IMR-90 (cell line): ENCODE results near the gene BRI3BP. TPM values are rescaled to one million over a fixed set of nuclear protein-coding genes. Genes with fewer than 3 reads are reported as not detected.

Experiments used
- ATAC-seq: fragments of 200-7000 bp; cut with Tn5 transposase; 2 replicates; pipeline ENCODE4 v1.9.1; 2020; ENCODE audit warnings: low read depth, mild to moderate bottlenecking, moderate library complexity
- BruUV-seq: library from RNA; stranded (reverse); fragments of 400-500 nt; replicated peaks from 2 replicates; lab custom pipeline; 2021; lab: Mats Ljungman, UMichigan
- CTCF ChIA-PET: fragments of 300-600 bp; formaldehyde crosslinking; extraction: SDS; loops from one replicate; lab custom pipeline; 2021; ENCODE audit warnings: antibody characterized with exemption; lab: Yijun Ruan, JAX
- POLR2A ChIA-PET: fragments of 300-600 bp; sonication (Branson Sonifier 250); formaldehyde crosslinking; loops from one replicate; lab custom pipeline; 2022; ENCODE audit warnings: antibody characterized with exemption; ENCODE audit not compliant: unreplicated experiment; lab: Charles Lee
- DNase-seq: peaks from one replicate; pipeline ENCODE4 v3.0.0; 2013
- H2AFZ ChIP-seq: replicated peaks from 2 replicates; pipeline ENCODE3; 2013; ENCODE audit warnings: low read length, mild to moderate bottlenecking; ENCODE audit not compliant: poor library complexity
- H2AK5ac ChIP-seq: 2 replicates; pipeline ENCODE4 v1.6.1; 2013; ENCODE audit warnings: low read depth, low read length, inconsistent platforms
- H2AK9ac ChIP-seq: replicated peaks from 2 replicates; pipeline ENCODE3; 2013; ENCODE audit warnings: mild to moderate bottlenecking, low read depth, low read length, moderate library complexity; ENCODE audit not compliant: poor library complexity
- H2BK120ac ChIP-seq: 2 replicates; pipeline ENCODE4 v1.6.1; 2013; ENCODE audit warnings: low read depth, low read length, inconsistent platforms
- H2BK15ac ChIP-seq: 3 replicates; pipeline ENCODE4 v1.6.1; 2013; ENCODE audit warnings: low read depth, low read length, inconsistent platforms
- H2BK20ac ChIP-seq: 2 replicates; pipeline ENCODE4 v1.6.1; 2013; ENCODE audit warnings: low read depth, mild to moderate bottlenecking, inconsistent platforms, low read length, moderate library complexity
- H2BK5ac ChIP-seq: 2 replicates; pipeline ENCODE4 v1.6.1; 2013; ENCODE audit warnings: mild to moderate bottlenecking, low read depth, low read length, inconsistent platforms; ENCODE audit not compliant: poor library complexity, severe bottlenecking
- H3K14ac ChIP-seq: replicated peaks from 2 replicates; pipeline ENCODE4 v1.6.1; 2013; ENCODE audit warnings: low read depth, low read length, inconsistent platforms
- H3K18ac ChIP-seq: 2 replicates; pipeline ENCODE4 v1.6.1; 2013; ENCODE audit warnings: low read depth, low read length, control low read depth
- H3K23ac ChIP-seq: 2 replicates; pipeline ENCODE4 v1.6.1; 2013; ENCODE audit warnings: low read depth, low read length, inconsistent platforms
- H3K27ac ChIP-seq: 2 replicates; pipeline ENCODE4 v1.5.1; 2013; ENCODE audit warnings: mild to moderate bottlenecking, control low read depth, low read length; ENCODE audit not compliant: insufficient read depth
- H3K27me3 ChIP-seq: 2 replicates; pipeline ENCODE4 v1.6.1; 2013; ENCODE audit warnings: low read length; ENCODE audit not compliant: control insufficient read depth, insufficient read depth
- H3K36me3 ChIP-seq: 2 replicates; pipeline ENCODE4 v1.6.1; 2013; ENCODE audit warnings: low read length, mixed read lengths; ENCODE audit not compliant: control insufficient read depth, insufficient read depth
- H3K4ac ChIP-seq: 2 replicates; pipeline ENCODE4 v1.6.1; 2013; ENCODE audit warnings: low read depth, low read length, inconsistent platforms
- H3K4me1 ChIP-seq: 2 replicates; pipeline ENCODE4 v1.6.1; 2013; ENCODE audit warnings: low read length, mixed read lengths; ENCODE audit not compliant: control insufficient read depth, insufficient read depth
- H3K4me2 ChIP-seq: 2 replicates; pipeline ENCODE4 v1.6.1; 2013; ENCODE audit warnings: low read depth, mild to moderate bottlenecking, control low read depth, low read length, moderate library complexity
- H3K4me3 ChIP-seq: 2 replicates; pipeline ENCODE4 v1.5.1; 2013; ENCODE audit warnings: low read depth, mild to moderate bottlenecking, control low read depth, low read length, moderate library complexity; ENCODE audit not compliant: insufficient read depth
- H3K56ac ChIP-seq: 2 replicates; pipeline ENCODE4 v1.6.1; 2013; ENCODE audit warnings: low read length, inconsistent platforms; ENCODE audit not compliant: insufficient read depth; ENCODE audit errors: extremely low read depth
- H3K79me1 ChIP-seq, 2 experiments: 2 replicates each; pipeline ENCODE4 v1.6.1; 2013; ENCODE audit warnings: low read length in 2 of 2, inconsistent platforms in 1 of 2, low read depth in 1 of 2
- H3K9ac ChIP-seq: 2 replicates; pipeline ENCODE4 v1.6.1; 2013; ENCODE audit warnings: low read depth, low read length, control low read depth
- H3K9me1 ChIP-seq: 2 replicates; pipeline ENCODE4 v1.6.1; 2013; ENCODE audit warnings: low read length, inconsistent platforms; ENCODE audit not compliant: insufficient read depth
- H3K9me3 ChIP-seq: 2 replicates; pipeline ENCODE4 v1.6.1; 2013; ENCODE audit warnings: low read length; ENCODE audit not compliant: control insufficient read depth, insufficient read depth
- H4K20me1 ChIP-seq: 2 replicates; pipeline ENCODE4 v1.6.1; 2013; ENCODE audit warnings: low read length, inconsistent platforms; ENCODE audit not compliant: insufficient read depth
- H4K5ac ChIP-seq: 2 replicates; pipeline ENCODE4 v1.6.1; 2013; ENCODE audit warnings: mild to moderate bottlenecking, low read depth, low read length, control low read depth
- H4K8ac ChIP-seq, 2 experiments: 2 replicates each; pipeline ENCODE4 v1.6.1; 2013; ENCODE audit warnings: low read depth in 2 of 2, low read length in 2 of 2, control low read depth in 1 of 2, inconsistent platforms in 1 of 2
- H4K91ac ChIP-seq: 2 replicates; pipeline ENCODE4 v1.6.1; 2013; ENCODE audit warnings: low read depth, low read length, inconsistent platforms; ENCODE audit not compliant: insufficient read depth
- BHLHE40 ChIP-seq: fragments of 150-350 bp; IDR thresholded peaks from 2 replicates; pipeline ENCODE4 v1.6.1; 2016; ENCODE audit warnings: mild to moderate bottlenecking, low read depth, low read length
- CEBPB ChIP-seq: IDR thresholded peaks from 2 replicates; pipeline ENCODE4 v1.6.1; 2012; ENCODE audit warnings: low read depth, low read length, improper control_type of control experiment
- CHD1 ChIP-seq: IDR thresholded peaks from 2 replicates; pipeline ENCODE4 v1.6.1; 2012; ENCODE audit warnings: low read depth, low read length, improper control_type of control experiment
- CTCF ChIP-seq: conservative IDR thresholded peaks from 2 replicates; pipeline ENCODE4 v1.5.1; 2012; ENCODE audit warnings: mild to moderate bottlenecking, low read depth, low read length, improper control_type of control experiment
- ELK1 ChIP-seq: fragments of 150-350 bp; IDR thresholded peaks from 2 replicates; pipeline ENCODE4 v1.6.1; 2016; ENCODE audit warnings: low read depth, mild to moderate bottlenecking, low read length, moderate library complexity, borderline replicate concordance
- FOS ChIP-seq: fragments of 150-350 bp; IDR thresholded peaks from 2 replicates; pipeline ENCODE4 v1.6.1; 2016; ENCODE audit warnings: low read depth, low read length
- MAFK ChIP-seq: IDR thresholded peaks from 2 replicates; pipeline ENCODE4 v1.6.1; 2012; ENCODE audit warnings: low read depth, low read length, improper control_type of control experiment
- MAZ ChIP-seq: IDR thresholded peaks from 2 replicates; pipeline ENCODE4 v1.6.1; 2012; ENCODE audit warnings: low read depth, mild to moderate bottlenecking, low read length, improper control_type of control experiment, moderate library complexity, borderline replicate concordance
- MXI1 ChIP-seq: IDR thresholded peaks from 2 replicates; pipeline ENCODE4 v1.6.1; 2012; ENCODE audit warnings: low read depth, mild to moderate bottlenecking, low read length, moderate library complexity, borderline replicate concordance
- NFE2L2 ChIP-seq: fragments of 150-350 bp; IDR thresholded peaks from 2 replicates; pipeline ENCODE4 v1.6.1; 2016; ENCODE audit warnings: low read depth, mild to moderate bottlenecking, low read length
- POLR2A ChIP-seq: IDR thresholded peaks from 2 replicates; pipeline ENCODE4 v1.6.1; 2012; ENCODE audit warnings: mild to moderate bottlenecking, low read depth, low read length
- RAD21 ChIP-seq: IDR thresholded peaks from 2 replicates; pipeline ENCODE4 v1.6.1; 2012; ENCODE audit warnings: low read length, improper control_type of control experiment
- RCOR1 ChIP-seq: IDR thresholded peaks from 2 replicates; pipeline ENCODE4 v1.6.1; 2012; ENCODE audit warnings: mild to moderate bottlenecking, low read length, improper control_type of control experiment; ENCODE audit not compliant: insufficient replicate concordance
- RFX5 ChIP-seq: IDR thresholded peaks from 2 replicates; pipeline ENCODE4 v1.8.0; 2012; ENCODE audit warnings: low read depth, mild to moderate bottlenecking, low read length, moderate library complexity
- SMC3 ChIP-seq: fragments of 150-350 bp; IDR thresholded peaks from 2 replicates; pipeline ENCODE4 v1.6.1; 2016; ENCODE audit warnings: low read depth, mild to moderate bottlenecking, antibody characterized with exemption, low read length, moderate library complexity
- USF2 ChIP-seq: fragments of 150-350 bp; IDR thresholded peaks from 2 replicates; pipeline ENCODE4 v1.6.1; 2017; ENCODE audit warnings: mild to moderate bottlenecking, antibody characterized with exemption, low read length, low read depth
- WGBS, 2 experiments: methylation state at CpG; one replicate each; pipeline versions ENCODE4 v1.1.5 to v1.1.7; 2013; ENCODE audit warnings: missing lambda C conversion rate in 2 of 2; ENCODE audit not compliant: insufficient read length in 1 of 2; ENCODE audit errors: extremely low coverage in 2 of 2; 5-methylcytosine and 5-hydroxymethylcytosine counted together
- dilution Hi-C: fragments of 300-500 bp; cut with HindIII; formaldehyde crosslinking; loops from one replicate; pipeline ENCODE4 v1.14.3; 2018; ENCODE audit warnings: low sequenced_read_pairs; ENCODE audit not compliant: unreplicated experiment
- in situ Hi-C: fragments of 300-500 bp; cut with MboI; formaldehyde crosslinking; loops from 3 replicates; pipeline ENCODE4 v1.14.3; 2019; ENCODE audit warnings: low sequenced_read_pairs, inconsistent platforms, mixed read lengths
- intact Hi-C: fragments of 100-400 bp; cut with micrococcal nuclease; formaldehyde crosslinking; loops from 2 replicates; pipeline ENCODE4 v1.10.0; 2022
- polyA plus RNA-seq, 3 experiments: library from polyadenylated mRNA; depleted of rRNA; stranded (reverse); fragments of >200 nt; gene quantifications; 2 replicates each; pipeline ENCODE4 v1.2.3, GENCODE V29; 2012; ENCODE audit warnings: low replicate concordance in 1 of 3
- total RNA-seq: library from RNA; depleted of rRNA; stranded (reverse); fragments of >200 nt; gene quantifications from 2 replicates; pipeline ENCODE4 v1.2.3, GENCODE V29; 2012

The BRI3BP gene
- total and polyA plus RNA-seq, 2 of the 4 experiments (the other 2 are of a cell fraction), result 2.5 to 2.8 TPM

- Histone ChIP-seq H3K4me3 (no peak overlapping the region), H3K18ac (no peak overlapping the region), H2AK9ac (no peak overlapping the region), H3K9me1 (no peaks in the 10 kb centered on the region), H3K36me3 (peaks cover 2% of the 10 kb centered on the region; the same call in 1 of the 2 replicates), H3K4ac (no peak overlapping the region), H3K27me3 (no peaks in the 10 kb centered on the region), H3K27ac (no peak overlapping the region), H2BK120ac (no peak overlapping the region), H3K9ac (no peak overlapping the region), H2AFZ (no peak overlapping the region), H4K20me1 (no peaks in the 10 kb centered on the region), H2BK15ac (no peak overlapping the region), H2BK20ac (no peak overlapping the region), H2BK5ac (no peak overlapping the region), H3K79me1 (no peaks in the 10 kb centered on the region), H3K14ac (no peak overlapping the region), H4K5ac (no peak overlapping the region), H2AK5ac (no peak overlapping the region), H3K56ac (no peak overlapping the region), H4K91ac (no peak overlapping the region), H3K4me2 (no peak overlapping the region), H3K4me1 (no peaks in the 10 kb centered on the region), H3K23ac (no peak overlapping the region), H4K8ac (no peak overlapping the region), H3K9me3 (peaks cover 2% of the 10 kb centered on the region; the same call in 1 of the 2 replicates)
- ATAC-seq, result no peak
- WGBS, 2 experiments, result no CpG with 5 or more reads among the region's 9 CpGs
- no peak for DNase-seq
- ChIA-PET CTCF (no interaction called here), POLR2A (no interaction called here)
- dilution Hi-C loops (no loop called here), intact Hi-C loops (no loop called here), in situ Hi-C loops (no loop called here)
- TF ChIP-seq MXI1, result no peak
- no peak for TF ChIP-seq CEBPB
- no peak for TF ChIP-seq SMC3
- no peak for TF ChIP-seq POLR2A
- no peak for TF ChIP-seq CHD1
- TF ChIP-seq RAD21, result no peak
- TF ChIP-seq MAFK, result no peak
- TF ChIP-seq ELK1, result no peak
- TF ChIP-seq FOS, result no peak
- TF ChIP-seq NFE2L2, result no peak
- TF ChIP-seq RFX5, result no peak
- TF ChIP-seq RCOR1, result no peak
- TF ChIP-seq USF2, result no peak
- no peak for TF ChIP-seq MAZ
- TF ChIP-seq CTCF, result no peak
- TF ChIP-seq BHLHE40, result no peak
- no TSS peak for BruUV-seq
Observed at GRCh38 chr12:125025606-125026235, 32.3 kb downstream of the BRI3BP start.
